NCI-H187 (cell line): ENCODE measurements around the gene CHRNA4.
A peak's percentile ranks its signal among the peaks of the same experiment; 100 is the strongest.

Experiments used
- DNase-seq, 2 experiments: peaks; one replicate each; lab custom pipeline; 2025; lab: John Stamatoyannopoulos, UW

Gene CHRNA4

DNA sequence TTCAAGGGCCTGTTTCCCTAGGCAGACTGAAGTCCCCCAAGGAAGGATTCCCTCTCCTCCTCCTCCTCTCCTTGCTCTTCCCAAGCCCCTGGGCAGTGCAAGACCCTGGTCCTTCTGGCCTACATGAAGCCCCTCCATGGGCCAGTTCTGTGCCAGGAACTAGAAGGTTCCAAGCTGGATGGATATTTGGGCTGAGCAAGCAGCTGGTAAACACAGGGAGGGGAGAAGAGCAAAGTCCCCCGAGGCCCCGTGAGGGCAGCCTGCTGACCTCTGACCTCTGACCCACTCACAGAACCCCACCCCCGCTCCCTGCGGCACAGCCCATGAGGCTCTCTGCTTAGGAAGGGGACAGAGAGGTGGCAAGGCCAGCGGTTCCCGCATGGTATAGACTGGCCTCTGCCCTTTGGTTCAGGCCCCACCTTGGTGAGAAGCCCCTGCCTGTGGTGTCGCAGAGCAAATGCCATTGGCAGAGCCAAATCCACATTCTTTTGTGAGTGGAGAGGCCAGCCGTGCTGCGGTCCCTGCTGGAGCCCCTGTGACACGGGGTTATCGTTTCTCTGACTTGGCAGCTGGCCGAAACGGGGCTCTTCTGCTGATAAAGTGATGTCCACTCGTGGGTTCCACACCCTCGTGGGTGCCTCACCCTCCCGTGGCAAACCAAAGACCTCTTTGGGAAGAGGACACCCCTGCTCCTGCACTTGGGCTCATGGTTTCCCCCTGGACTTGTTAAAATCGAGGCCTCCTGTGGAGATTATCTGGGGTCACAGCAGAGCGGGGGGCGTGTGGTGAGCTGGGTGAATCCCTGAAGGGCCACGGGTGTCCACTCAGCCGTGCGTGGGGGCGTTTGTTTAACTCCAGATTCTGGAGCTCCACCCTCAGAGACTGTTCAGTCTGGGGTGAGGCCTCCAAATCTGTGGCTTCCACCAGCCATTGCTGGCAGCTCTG, 2.1 kb upstream of the CHRNA4 start:
- no peak for DNase-seq

DNA sequence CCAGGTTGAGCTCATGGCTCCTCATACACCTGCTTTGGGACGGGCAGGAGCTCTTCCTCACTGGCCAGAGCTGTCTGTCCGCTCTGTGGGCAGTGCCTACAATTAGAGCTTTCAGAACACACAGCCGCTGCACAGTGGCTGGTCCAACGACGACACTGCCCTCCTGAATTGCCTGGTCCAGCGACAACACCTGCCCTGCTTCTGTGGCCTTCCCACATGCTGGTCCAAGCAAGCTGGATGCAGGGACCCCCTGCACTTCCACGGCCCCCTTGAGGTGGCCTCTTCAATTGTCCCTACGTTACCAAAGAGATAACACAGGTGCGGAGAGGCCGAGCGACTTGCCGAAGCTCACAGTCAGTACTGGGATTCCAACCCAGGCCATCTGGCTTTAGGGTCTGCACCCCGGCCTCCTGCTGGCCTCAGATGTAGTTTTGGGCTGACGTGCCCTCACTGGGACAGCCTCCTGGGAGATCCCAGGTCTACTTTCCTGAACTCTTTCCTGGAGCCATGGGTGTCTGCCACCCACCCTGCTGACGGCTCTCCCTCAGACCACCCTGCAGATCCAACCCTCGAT, 1.4 kb upstream of the CHRNA4 start:
- no peak for DNase-seq

DNA sequence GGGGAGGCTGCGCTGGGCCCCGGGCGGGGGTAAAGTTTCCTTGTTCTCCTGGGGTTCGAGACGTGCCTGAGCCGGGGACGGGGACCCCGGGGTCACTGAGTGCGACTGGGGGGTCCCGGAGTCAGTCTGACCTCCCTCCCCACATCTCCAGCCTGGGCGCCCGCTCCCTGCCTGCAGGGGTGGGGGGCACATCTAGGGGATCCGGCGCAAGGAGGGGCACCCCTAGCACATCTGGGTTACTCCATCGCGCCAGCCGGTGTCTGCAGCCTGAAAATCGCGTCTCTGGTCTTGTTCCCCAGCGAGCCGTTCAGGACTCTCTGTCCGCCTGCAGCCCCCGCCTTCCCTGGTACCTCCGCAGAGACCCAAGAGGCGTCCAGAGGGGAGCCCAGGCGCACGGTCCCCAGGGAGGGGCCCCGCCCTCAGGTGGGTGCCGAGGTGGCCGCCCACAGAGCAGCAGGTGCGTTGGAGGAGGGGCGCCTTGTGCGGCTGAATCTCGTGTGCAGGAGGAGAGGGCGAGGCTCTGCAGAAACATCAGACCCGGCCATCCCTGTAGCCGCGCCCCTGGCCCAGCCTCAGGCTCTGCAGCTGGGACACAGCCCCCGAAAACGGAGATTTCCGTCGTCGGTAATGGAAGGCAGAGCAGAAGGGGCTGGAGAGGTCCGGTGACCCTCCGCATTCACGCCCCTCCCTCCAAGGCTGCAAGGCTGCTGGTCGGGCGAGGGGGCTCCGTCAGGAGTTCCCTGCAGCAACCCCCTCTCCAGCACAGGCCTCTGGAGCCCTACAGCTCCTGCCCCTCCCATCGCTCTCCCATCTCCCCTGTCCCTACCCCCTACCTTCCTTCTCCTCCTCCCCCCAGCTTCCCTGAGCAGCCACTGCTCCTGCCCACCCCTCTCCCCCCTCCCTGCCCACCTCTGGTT, 628 bp upstream of the CHRNA4 start:
- DNase-seq = no peak

DNA sequence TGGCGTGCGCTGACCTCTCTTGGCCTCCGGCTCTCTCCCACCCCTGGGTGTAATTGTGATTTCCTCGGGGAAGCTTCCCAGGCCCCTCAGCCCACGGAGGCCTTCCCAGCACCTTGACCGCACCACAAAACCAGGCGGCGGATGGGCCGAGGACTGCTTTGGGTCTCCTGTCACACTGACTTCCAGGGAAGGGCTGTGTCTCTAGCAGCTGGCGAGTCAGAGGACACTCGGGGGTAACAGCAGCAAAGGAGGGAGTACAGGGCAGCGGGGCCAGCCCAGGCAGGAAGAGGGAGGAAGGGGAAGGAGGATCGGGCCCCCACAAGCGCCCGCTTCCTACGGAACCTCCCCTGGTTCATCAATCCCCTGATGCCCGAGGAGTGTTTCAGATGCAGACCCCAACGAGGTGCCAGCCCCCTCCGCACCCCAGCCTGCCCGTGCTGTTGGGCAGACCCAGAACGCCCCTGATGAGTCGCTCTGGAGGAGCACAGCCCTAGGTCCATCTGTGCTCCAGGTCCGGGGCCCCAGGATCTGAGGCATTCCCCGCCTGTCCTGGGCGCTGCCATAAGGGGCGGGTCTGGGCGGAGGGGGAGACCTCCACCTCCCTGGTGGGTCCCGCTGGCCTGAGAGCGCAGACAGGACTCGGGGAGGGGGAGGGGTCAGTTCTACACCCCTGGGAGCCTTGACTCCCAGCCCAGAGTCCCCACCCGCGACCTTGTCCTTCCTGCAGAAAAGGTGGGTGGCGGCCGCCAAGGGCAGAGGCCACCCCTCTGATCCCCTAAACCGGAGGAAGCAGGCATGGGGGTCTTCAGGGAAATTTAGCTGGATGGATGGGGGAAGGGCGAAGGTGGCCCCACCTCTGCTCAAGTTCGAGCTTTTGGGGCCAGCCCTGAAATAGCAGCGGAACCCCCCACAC, 956 bp downstream of the CHRNA4 start:
- DNase-seq = no peak

DNA sequence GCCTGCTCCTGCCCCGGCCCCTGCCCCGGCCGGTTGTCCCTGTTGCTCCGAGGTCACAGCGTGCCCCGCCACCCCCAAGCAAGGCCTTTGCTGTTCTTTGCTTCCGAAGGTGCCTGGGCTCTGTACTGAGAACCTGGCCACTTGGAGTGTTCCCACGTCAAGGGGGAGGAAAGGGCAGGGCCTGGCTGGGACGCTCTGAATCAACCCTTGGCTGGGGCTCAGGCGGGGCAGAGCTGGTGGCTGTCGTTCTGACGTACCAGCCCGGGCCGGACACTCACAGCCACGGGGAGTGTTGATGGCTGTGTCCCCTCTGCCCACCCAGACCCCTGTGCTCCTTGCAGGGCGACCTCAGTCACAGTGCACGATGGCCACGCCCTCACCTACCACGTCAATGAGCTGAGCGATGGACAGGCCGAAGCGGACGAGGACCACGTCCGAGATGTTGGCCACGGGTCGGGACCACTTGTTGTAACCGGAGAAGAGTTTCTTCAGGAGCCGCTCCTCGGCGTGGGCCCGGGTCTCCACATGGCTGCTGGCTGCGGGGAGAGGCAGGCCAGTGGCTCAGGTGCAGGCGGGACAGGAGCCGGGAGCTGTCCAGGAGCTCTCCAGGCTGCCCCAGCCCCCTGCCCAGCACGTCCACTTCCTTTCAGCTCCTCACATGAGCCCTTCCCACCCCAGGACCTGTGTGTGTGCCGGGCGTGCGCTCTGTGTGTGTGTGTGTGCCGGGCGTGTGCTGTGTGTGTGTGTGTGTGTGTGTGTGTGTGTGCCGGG, 1.8 kb downstream of the CHRNA4 start:
- no peak for DNase-seq

DNA sequence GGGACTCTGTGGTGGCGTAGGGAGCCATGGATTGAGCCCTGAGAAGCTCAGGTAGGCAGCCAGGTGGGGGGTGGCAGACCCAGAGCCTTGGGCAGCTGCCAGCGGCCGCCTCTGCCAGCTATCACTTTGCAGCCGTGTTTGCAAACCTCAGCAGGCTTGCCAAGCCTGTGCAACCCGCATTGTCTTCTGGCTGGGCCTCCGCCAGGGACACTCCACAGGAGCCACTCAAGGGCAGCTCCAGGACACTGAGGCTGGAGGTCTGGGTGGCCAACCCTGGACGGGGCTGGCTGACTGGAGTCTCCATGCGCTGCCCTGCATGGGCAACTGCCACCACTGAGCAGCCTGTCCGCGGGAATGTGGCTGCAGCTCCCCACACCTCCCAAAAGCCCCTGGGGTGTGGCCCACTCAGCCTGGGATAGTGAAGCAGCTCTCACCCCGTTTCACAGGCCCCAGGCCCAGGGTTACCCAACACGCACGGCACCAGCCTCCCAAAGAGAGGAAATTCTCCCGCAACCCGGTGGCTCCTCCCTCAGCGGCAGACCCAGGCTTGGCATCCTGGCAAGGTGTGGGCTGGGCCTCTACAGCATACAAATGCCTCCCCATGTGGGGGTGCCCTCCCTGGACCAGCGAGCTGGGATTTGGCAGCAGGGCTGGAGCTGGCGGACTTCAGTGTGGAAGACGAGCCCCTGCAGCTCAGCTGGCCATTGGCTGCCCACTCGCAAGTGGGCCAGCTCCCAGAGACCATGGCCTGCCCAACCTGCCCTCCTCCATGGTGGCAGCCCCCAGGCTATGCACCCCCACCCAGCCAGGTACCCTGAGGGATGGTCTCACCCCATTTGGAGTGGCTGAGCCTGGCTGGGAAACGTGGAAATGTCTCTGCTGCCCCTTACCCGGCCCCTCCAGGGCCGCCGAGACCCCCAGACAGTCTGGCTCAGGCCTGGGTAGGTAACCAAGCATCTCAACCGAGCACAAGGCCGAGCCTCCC, 2.9 kb downstream of the CHRNA4 start:
- no peak for DNase-seq

DNA sequence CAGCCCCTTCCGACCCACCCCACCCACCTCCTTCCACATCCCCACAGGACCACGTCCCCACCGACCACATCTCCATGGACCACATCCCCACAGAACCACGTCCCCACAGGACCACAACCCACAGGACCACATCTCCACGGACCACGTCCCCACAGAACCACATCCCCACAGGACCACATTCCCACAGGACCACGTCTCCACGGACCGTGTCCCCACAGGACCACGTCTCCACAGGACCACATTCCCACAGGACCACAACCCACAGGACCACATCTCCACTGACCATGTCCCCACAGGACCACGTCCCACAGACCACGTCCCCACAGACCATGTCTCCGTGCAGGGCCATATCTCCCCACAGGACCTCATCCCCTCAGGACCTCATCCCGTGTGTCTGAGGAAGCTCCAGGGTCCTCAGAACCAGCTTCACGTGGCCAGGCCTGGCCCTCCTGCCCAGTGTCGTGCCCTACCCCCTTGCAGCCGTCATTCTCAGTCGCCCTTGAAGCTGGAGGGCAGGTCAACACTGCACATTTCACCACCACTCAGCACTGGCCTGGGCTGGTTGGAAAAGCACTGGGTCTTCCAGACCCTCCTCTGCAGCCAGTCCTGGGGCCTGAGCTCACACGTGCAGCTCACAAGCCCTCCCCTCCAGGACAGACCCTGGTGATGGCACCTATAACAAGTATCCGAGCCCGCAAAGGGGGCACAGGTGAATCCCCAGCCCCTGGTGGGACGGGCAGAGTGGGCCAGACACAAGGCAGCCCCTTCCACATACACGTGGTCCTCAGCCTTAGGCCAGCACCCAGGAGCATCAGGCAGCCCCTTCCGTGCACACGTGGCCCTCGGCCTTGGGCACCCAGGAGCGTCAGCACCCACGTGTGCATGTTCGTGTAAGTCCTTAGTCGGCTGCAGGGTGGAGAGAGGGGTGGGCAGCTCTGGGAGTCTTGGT, 3.9 kb downstream of the CHRNA4 start:
- DNase-seq = no peak

DNA sequence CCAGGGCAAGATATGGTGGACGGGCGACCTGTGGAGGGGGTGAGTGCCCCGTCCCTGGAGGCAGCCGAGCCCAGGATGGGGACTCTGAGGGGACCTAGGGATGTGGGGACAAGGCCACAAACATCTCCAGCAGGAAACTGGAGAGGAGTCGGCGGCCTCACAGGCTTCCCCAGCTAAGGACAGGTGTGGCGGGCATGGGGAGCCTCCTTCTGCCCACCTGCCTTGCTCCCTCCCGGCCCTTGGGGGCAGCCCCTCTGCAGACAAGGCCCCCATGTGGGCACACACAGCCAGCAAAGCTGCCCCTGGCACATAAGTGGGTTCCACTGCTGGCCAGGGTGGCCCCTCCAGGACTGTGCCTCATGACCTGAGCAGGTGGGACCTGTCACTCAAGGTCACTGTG, 4.6 kb downstream of the CHRNA4 start:
- no peak for DNase-seq

DNA sequence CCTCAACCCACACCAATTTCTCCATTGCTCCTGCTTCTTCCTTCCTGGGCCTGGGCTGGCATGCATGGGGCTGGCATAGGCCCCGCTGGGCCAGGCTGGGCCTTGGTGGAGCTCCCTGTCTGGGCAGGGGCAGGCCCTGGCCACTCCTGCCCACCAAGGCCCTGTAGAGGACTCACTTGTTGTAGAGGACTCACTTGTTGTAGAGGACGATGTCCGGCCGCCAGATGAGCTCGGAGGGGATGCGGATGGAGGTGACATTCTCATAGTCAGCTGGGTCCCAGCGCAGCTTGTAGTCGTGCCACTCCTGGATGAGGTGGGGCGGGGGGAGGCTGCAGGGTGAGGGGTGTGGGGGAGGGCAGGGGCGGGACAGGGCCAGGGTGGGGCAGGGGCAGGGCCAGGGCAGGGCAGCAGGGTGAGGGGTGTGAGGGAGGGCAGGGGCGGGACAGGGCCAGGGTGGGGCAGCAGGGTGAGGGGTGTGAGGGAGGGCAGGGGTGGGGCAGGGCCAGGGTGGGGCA, 5.3 kb downstream of the CHRNA4 start:
- DNase-seq = no peak

DNA sequence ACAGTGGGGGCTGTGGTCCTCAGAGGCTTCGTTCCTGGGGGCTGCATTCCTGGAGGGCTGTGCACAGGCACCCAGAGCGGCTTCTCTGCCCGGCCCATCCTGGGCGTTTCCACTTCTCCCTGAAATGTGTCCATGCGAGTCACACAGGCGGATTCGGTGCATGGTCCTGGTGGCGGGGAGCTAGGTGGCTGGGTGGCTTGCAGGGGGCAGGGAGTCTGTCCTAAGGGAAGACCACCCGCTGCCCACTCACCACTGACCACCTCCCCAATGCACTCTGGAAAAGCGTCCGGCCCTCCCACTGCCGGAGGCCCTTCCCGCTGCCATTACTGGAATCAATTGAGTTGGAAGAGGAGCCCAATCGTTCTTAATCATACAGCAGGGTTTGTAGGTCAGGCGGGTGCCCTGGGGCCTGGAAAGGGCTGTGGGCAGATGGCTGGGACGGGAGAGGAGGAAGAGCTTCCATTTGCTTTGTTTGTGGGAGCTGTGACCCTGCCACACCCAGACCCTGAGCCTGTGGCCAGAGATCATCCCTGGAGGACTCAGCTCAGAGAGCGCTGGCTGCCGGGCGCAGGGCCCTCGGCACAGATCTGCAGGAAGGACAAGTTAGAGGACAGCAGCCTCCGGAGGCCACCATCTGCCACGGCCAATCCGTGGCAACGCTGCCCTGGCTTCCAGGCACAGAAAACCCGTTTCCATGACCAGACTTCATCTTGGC, 6.4 kb downstream of the CHRNA4 start:
- DNase-seq = no peak

DNA sequence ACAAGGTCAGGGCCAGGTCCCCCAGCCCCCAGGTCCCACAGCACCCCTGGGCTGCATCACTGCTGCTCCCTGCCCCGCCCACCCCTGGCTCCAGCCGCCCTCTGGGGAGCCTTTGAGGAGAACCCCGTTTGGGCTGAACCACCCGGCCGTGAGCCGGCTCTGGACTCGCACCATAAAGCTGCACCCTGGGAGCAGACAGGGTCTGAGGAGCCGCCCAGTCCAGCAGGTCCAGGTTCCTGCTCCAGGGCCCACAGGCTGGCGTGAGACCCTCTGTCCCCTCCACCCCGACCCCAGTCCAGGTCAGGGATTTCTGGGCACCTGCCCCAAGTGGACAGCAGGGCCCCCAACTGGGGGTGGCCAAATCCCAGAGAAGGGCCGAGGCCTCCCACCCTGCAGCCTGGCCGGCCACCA, 8.3 kb downstream of the CHRNA4 start:
- DNase-seq = no peak

DNA sequence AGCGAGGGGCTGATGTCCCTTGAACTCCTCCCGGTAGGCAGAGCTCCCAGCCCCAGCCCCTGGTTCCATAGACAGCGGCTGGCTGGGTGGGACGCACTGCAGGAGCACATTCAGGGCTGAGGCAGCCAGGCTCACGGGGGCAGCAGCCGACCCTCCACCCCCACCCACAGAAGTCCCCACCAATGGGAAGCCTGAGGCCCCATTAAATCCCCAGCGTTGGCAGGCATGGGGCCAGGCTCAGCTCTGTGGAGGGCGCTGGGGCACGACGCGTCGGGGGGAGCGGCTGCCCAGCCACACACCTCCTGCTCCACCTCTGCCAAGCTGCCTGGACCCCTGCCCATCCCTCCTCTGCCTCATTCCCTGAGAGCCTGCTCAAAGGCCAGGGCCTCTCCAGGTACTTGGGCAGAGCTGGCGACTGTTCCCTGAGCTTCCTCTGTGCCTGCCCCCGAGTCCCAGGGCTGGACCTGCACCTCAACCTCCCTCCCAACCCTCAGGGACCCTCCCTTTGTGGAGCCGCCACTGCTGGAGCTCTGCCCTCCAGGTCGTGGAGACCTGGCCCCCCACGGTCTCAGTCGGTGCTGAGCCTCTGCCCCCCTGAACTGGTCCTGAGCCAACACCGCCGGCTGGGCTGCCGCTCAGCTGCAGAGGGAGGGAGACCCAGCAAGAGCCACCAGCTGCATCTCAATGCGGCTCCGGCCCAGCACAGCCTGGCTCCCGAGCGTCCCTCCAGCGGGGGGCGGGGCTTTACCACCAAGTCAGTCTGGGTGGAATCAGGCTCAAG, 9.1 kb downstream of the CHRNA4 start:
- peak in 1 of 2 experiments; percentile 18 for DNase-seq

DNA sequence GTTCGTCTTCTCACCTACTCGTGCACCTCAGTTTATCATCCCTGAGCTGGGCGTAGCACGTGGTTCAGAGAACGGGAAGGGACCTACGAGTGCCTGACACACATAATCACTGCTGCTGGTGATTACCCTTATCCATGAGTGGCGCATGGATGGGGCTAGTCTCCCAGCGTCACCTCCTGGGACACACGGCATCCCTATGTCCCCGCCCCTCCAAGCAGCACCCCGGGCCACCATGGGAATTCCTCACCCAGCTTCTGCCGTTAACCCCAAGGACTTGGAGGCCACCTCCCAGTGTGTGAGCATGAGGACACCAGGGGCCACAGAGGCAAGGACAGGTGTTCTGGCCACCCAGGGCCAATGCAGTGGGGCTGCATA, 9.8 kb downstream of the CHRNA4 start:
- DNase-seq = no peak

DNA sequence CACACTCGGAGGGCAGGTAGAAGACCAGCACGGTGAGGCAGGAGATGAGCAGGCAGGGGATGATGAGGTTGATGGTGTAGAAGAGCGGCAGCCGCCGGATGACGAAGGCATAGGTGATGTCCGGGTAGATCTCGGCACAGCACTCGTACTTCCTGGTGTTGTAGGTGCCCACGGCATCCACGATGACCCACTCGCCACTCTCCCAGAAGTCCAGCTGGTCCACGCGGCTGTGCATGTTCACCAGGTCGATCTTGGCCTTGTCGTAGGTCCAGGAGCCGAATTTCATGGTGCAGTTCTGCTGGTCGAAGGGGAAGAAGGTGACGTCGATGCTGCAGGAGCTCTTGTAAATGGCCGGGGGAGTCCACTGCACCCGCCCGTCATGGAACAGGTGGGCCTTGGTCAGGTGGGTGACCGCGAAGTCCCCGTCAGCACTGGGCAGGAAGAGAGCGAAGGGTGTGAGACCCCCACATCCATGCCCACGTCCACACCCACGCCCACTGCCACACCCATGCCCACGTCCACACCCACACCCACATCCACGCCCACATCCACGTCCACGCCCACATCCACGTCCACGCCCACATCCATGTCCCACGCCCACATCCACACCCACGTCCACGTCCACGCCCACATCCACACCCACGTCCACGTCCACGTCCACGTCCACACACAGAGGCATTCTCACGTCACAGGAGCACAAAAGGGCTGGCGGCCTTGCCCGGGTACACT, 10.4 kb downstream of the CHRNA4 start:
- DNase-seq = no peak

DNA sequence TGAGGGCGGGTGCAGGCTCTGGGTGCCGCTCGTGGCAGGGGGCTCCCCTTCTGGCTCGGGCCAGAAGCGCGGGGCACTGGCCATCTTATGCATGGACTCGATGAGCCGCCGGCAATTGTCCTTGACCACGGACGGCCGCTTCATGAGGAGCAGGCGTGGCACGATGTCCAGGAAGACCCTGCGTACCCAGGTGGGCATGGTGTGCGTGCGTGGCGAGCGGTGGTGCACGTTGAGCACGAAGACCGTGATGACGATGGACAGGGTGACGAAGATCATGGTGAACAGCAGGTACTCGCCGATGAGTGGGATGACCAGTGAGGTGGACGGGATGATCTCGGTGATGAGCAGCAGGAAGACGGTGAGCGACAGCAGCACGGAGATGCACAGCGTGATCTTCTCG, 11.0 kb downstream of the CHRNA4 start:
- no peak for DNase-seq

DNA sequence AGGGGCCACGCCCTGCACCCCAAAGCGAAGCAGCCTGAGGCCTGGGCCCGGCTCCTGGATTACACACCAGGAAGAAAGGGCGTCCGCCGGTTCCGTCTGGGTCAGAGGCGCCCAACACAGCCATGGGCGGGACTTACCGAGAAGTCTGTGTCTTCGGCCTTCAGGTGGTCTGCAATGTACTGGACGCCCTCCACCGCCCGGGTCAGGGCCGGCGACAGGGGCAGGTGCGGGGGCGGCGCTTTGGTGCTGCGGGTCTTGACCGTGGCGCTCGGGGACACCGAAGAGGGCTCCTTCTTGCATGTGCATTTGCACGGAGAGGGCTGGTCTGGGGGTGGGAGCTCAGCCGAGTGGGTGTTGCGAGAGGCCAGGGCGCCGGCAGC, 11.6 kb downstream of the CHRNA4 start:
- no peak for DNase-seq
